SK-MEL-5 (cell line): ENCODE results near the gene DNAI2. TPM values are rescaled to one million over a fixed set of nuclear protein-coding genes. Genes with fewer than 3 reads are reported as not detected.

Source experiments
- DNase-seq: peaks from one replicate; pipeline ENCODE4 v3.0.0-alpha.2; 2016; ENCODE audit warnings: low read depth, low spot score
- in situ Hi-C: cut with HindIII; loops from 2 replicates; pipeline ENCODE4 v1.10.0; 2016; ENCODE audit warnings: low sequenced_read_pairs, high pct_unique_total_duplicates, low pct_unique_long_range_greater_than_20kb
- polyA plus RNA-seq, 2 experiments: library from polyadenylated mRNA; depleted of rRNA; stranded (reverse); fragments of >200 nt; gene quantifications; 2 replicates each; pipeline ENCODE4 v1.2.3, GENCODE V29; 2015
- total RNA-seq: library from RNA; depleted of rRNA; stranded (reverse); fragments of >200 nt; shearing (Covaris generic); gene quantifications from 2 replicates; pipeline ENCODE4 v1.2.3, GENCODE V29; 2014; rRNA removed

DNAI2 gene
- total RNA-seq, result not detected in 2 replicates
- not detected in 2 replicates for polyA plus RNA-seq (2015; cell fraction: cytosol; rRNA removed)
- polyA plus RNA-seq (2015; cell fraction: nucleus; rRNA removed), result not detected in 2 replicates

GRCh38 chr17:74274060-74274708 lies at the start of gene DNAI2:
TSS of gene DNAI2 (plus strand) at chr17:74274234. CDS start at chr17:74281818, 7,584 bp downstream.
- in situ Hi-C loops, result no loop called here
- no peak for DNase-seq

- in situ Hi-C loops, result no loop called here
- no peak for DNase-seq
Measured at GRCh38 chr17:74224959-74225725, 48.9 kb upstream of the DNAI2 start.

- in situ Hi-C loops, result no loop called here
- no peak for DNase-seq
Measured at GRCh38 chr17:74226252-74226651, 47.8 kb upstream of the DNAI2 start.

- peak; percentile 94 for DNase-seq
- in situ Hi-C loops, result no loop called here
Measured at GRCh38 chr17:74227271-74228080, 46.6 kb upstream of the DNAI2 start.

- DNase-seq, result no peak
- in situ Hi-C loops, result no loop called here
Measured at GRCh38 chr17:74228306-74228978, 45.6 kb upstream of the DNAI2 start.

- in situ Hi-C loops, result no loop called here
Measured at GRCh38 chr17:74230896-74231295, 43.1 kb upstream of the DNAI2 start.

GRCh38 chr17:74231928-74232907 lies 41.8 kb upstream of the DNAI2 start:
- in situ Hi-C loops, result no loop called here
- no peak for DNase-seq

More at GRCh38 chr17:74230896-74231295, 43.1 kb upstream of the DNAI2 start:
- no peak for DNase-seq

- in situ Hi-C loops, result no loop called here
- DNase-seq, result no peak
Measured at GRCh38 chr17:74233937-74234336, 40.1 kb upstream of the DNAI2 start.

GRCh38 chr17:74234486-74234885 lies 39.5 kb upstream of the DNAI2 start:
- in situ Hi-C loops, result no loop called here
- DNase-seq, result no peak

GRCh38 chr17:74235040-74235581 lies 38.9 kb upstream of the DNAI2 start:
- in situ Hi-C loops, result no loop called here
- no peak for DNase-seq

GRCh38 chr17:74235911-74236371 lies 38.1 kb upstream of the DNAI2 start:
- in situ Hi-C loops, result no loop called here
- DNase-seq, result no peak

GRCh38 chr17:74237321-74237720 lies 36.7 kb upstream of the DNAI2 start:
- in situ Hi-C loops, result no loop called here
- no peak for DNase-seq

GRCh38 chr17:74239172-74239571 lies 34.9 kb upstream of the DNAI2 start:
- DNase-seq, result no peak
- in situ Hi-C loops, result no loop called here

- in situ Hi-C loops, result no loop called here
- DNase-seq, result no peak
Measured at GRCh38 chr17:74240618-74241205, 33.3 kb upstream of the DNAI2 start.

GRCh38 chr17:74241431-74241830 lies 32.6 kb upstream of the DNAI2 start:
- no peak for DNase-seq
- in situ Hi-C loops, result no loop called here

GRCh38 chr17:74241847-74242246 lies 32.2 kb upstream of the DNAI2 start:
- no peak for DNase-seq
- in situ Hi-C loops, result no loop called here
